Stimulated activated CD4-positive, alpha-beta T cell treated with anti-CD3 and anti-CD28 coated beads, Interleukin-2, amount 100 ng/mL, for 4 hours (primary cell): ENCODE data around the gene NSG1.

Experiments
- DNase-seq: peaks from one replicate; pipeline ENCODE4 v3.0.0-alpha.2; 2020; ENCODE audit warnings: low read depth

The NSG1 gene

GRCh38 chr4:4396628-4397440 is 9.9 kb downstream of the NSG1 start:
- DNase-seq = no peak

- DNase-seq = no peak
Measured at GRCh38 chr4:4397441-4397819, 10.5 kb downstream of the NSG1 start.

- no peak for DNase-seq
Measured at GRCh38 chr4:4398430-4398829, 11.5 kb downstream of the NSG1 start.

GRCh38 chr4:4401036-4401435 is 14.1 kb downstream of the NSG1 start:
- no peak for DNase-seq

GRCh38 chr4:4402966-4403365 is 16.1 kb downstream of the NSG1 start:
- DNase-seq = no peak

GRCh38 chr4:4405358-4405962 is 18.6 kb downstream of the NSG1 start:
- DNase-seq = no peak

GRCh38 chr4:4406455-4407298 is 19.8 kb downstream of the NSG1 start:
- DNase-seq = no peak

GRCh38 chr4:4407299-4408131 is 20.6 kb downstream of the NSG1 start:
- no peak for DNase-seq

GRCh38 chr4:4408132-4408523 is 21.2 kb downstream of the NSG1 start:
- DNase-seq = no peak

- DNase-seq = no peak
Measured at GRCh38 chr4:4408576-4409335, 21.9 kb downstream of the NSG1 start.

GRCh38 chr4:4409416-4410115 is 22.7 kb downstream of the NSG1 start:
- no peak for DNase-seq

- no peak for DNase-seq
Measured at GRCh38 chr4:4410271-4410670, 23.4 kb downstream of the NSG1 start.

GRCh38 chr4:4411906-4412305 is 25.0 kb downstream of the NSG1 start:
- DNase-seq = no peak

- DNase-seq = no peak
Measured at GRCh38 chr4:4412641-4413372, 25.9 kb downstream of the NSG1 start.

- no peak for DNase-seq
Measured at GRCh38 chr4:4413373-4413725, 26.4 kb downstream of the NSG1 start.

- DNase-seq = no peak
Measured at GRCh38 chr4:4413806-4414205, 26.9 kb downstream of the NSG1 start.

GRCh38 chr4:4415107-4415805 is 28.4 kb downstream of the NSG1 start:
- no peak for DNase-seq

GRCh38 chr4:4415806-4416805 is 29.2 kb downstream of the NSG1 start:
- no peak for DNase-seq
